Measurements from ENCODE around the gene RHBDL1.

- TF ChIP-seq CTCF (IDR thresholded peaks at IDR 0.05; ENCODE audit: control extremely low read depth in 1 of 3, insufficient read depth in 1 of 3, low read depth in 1 of 3, low read length in 3 of 3) (no peak), POLR2A (IDR thresholded peaks at IDR 0.05; ENCODE audit: control extremely low read depth in 1 of 2, low read depth in 2 of 2, low read length in 2 of 2) (no peak), TBP (IDR thresholded peaks at IDR 0.05; ENCODE audit: low read depth, low read length) (no peak), TAF1 (IDR thresholded peaks at IDR 0.05; ENCODE audit: low read depth, low read length) (no peak), POLR2AphosphoS5 (IDR thresholded peaks at IDR 0.05; ENCODE audit: low read depth, low read length) (no peak)
Observed at GRCh38 chr16:726188-726437, 50.6 kb downstream of the RHBDL1 start.
